KG1 (cell line): Measurements from ENCODE around the gene BCS1L.

ENCODE experiments used
- DNase-seq: peaks from one replicate; lab custom pipeline; 2025; lab: John Stamatoyannopoulos, UW

Gene BCS1L, protein sequence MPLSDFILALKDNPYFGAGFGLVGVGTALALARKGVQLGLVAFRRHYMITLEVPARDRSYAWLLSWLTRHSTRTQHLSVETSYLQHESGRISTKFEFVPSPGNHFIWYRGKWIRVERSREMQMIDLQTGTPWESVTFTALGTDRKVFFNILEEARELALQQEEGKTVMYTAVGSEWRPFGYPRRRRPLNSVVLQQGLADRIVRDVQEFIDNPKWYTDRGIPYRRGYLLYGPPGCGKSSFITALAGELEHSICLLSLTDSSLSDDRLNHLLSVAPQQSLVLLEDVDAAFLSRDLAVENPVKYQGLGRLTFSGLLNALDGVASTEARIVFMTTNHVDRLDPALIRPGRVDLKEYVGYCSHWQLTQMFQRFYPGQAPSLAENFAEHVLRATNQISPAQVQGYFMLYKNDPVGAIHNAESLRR

DNA sequence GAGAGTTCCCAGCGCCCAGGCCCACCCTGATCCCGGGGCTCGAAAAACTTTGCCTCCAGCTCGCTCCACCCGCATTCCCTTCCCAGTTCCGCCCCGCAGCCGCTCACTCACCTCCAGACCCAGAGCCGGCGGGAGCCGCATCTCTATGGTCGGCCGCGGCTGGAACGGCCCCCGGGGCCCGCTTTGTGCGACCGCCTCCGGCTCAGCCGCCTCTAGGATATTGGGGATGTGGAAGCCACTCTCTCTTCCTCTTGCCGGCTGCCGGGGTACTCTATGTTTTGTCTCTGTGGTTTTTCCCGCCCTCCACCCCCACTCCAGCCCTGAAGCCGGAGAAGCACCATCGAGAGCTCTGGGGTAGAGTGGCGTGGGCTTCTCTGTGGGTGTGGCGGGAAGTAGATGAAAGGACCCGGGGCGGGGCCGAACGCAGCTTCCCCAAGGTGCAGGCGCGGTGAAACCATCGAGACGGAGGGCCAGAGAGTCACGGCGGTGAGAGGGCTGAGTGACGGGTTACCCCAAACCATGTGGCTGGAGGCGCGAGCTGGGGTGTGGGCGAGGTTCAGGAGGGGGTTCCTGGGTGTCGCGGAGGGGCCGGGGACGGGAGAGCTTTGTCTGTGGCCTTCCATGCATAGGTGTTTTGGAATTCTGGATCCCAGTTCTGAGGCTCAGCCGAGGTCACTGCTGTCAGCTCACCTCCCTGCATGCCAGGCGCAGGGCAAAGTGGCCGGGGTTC lies at the start of gene BCS1L, which contains the start of gene ZNF142:
Gene BCS1L (plus strand): TSS at position 426 of the 730 bp plus-strand sequence. CDS start 1,305 bp downstream, outside the sequence.
Gene ZNF142 (minus strand): TSS at position 366 of the 730 bp plus-strand sequence. CDS start 3,194 bp downstream, outside the sequence.
- peak; percentile 92 for DNase-seq

DNA sequence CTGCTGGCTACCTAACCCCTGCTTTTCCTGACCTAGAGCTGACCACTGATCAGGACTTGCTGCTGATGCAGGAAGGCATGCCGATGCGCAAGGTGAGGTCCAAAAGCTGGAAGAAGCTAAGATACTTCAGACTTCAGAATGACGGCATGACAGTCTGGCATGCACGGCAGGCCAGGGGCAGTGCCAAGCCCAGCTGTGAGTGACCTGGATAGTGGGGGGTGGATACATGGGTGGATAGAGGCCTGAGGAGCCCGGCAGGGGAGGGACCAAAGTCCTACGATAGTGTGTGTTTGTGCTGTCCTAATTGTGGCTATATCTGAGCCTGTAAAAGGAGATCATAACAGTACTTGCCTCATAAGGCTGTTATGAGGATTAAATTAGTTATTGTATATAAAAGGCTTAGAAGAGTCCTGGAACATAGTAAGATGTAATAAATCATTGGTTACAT lies 43.6 kb upstream of the BCS1L start:
- no peak for DNase-seq

DNA sequence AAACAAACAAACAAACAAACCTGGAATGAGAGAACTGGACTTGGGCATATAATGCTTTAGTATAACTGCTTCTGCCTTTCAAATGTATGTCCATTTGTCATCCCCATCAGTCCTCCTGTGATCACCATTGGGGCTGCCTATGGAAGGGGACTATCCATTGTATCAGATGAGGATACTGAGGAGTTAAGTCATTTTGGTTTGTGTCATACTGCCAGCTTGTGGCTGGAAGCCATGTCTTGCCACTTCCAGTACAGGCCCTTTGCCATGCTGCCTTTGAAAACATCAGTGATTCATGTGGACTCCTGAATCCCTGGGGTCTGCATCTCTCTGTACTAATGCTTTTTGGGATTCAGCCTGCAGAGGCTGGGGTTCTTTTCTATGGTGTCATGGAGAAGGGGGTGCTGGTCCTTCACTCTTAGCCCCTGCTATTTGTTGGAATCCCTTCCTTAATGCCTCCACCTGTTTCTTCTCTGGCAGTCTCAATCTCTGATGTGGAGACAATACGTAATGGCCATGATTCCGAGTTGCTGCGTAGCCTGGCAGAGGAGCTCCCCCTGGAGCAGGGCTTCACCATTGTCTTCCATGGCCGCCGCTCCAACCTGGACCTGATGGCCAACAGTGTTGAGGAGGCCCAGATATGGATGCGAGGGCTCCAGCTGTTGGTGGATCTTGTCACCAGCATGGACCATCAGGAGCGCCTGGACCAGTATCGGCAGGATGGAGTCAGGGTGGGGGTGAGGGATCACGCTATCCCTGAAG lies 41.2 kb upstream of the BCS1L start:
- no peak for DNase-seq

DNA sequence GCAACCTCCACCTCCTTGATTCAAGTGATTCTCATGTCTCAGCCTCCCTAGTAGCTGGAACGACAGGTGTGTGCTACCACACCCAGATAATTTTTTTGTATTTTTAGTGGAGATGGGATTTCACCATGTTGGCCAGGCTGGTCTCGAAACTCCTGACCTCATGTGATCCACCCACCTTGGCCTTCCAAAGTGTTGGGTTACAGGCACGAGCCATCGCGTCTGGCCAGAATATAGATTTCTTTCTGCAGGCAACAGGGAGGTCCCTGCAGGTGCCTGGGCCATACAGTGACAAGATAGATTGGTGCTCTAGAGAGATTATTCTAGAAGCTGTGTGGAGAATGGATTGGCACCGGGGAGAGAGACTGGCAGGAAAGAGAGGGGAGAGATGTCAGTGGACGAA lies 38.5 kb upstream of the BCS1L start:
- DNase-seq: no peak

DNA sequence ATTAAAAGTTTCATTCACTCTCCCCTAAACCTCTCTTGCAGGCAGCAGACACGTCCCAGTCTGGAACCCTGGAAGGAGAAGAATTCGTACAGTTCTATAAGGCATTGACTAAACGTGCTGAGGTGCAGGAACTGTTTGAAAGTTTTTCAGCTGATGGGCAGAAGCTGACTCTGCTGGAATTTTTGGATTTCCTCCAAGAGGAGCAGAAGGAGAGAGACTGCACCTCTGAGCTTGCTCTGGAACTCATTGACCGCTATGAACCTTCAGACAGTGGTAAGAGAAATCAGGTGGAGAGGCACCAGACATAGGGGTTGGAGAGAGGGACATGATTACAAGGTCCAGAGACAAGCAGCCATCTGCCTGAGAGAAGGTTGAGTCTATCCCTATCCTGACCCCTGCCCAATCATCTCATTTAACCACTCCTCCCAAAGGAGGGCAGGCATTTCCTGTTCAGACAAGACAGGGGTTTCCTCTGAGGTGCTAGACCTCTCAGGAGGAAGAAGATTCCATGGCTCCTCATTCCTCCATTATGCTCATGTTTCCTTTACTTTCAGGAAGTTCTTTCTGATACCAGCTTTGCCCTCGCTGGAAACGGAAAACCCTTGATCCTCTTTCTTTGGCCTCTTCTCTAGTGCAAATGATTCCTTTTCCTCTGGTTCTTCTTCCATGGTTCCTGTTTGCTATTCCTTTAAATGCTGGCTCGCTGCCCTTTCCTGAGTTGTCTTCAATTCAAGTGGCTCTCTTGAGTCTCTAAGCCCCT lies 36.7 kb upstream of the BCS1L start:
- DNase-seq: no peak

DNA sequence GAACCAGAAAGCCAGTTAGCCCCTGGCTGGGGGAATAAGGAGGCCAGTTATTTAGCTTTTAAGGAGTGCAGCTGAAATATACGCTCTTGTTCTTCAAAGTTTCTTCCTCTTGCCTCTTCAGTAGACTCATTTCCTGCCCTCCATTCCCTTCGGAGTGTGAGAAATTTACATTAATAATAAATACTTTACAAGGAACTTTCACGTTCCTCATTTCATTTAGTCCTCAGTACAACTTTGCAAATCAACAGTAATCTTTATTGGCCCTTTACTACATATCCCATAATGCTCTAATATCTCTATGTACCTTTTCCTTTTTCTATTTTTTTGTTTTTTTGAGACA lies 36.1 kb upstream of the BCS1L start:
- DNase-seq: no peak

DNA sequence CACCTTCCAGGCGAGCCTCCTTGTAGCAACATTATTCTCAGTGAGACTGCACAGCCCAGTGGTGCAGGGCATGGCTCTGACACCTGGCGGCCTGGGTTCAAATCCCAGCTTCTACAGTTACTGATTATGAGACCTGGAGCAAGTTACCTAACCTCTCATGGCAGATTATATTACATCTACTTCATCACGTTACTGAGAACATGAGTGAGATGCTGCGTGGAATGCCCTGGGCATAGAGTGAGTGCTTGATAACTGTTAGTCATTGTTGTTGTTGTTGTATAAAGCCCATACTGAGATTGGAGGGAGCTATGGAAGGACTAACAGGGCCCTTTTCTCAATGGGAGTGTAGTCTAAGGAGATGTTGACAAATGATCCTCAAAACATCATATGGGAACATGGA lies 33.1 kb upstream of the BCS1L start:
- no peak for DNase-seq

DNA sequence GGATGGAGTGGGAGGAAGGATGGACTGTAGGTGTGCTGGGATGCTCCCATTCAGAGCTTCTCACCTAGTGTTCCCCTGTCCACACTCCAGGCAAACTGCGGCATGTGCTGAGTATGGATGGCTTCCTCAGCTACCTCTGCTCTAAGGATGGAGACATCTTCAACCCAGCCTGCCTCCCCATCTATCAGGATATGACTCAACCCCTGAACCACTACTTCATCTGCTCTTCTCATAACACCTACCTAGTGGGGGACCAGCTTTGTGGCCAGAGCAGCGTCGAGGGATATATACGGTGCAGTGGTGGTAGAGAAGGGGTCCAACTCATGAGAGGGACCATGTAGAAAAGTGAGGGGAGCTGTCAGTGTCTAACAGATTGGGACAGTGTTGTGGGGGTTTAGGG lies 31.5 kb upstream of the BCS1L start:
- no peak for DNase-seq

DNA sequence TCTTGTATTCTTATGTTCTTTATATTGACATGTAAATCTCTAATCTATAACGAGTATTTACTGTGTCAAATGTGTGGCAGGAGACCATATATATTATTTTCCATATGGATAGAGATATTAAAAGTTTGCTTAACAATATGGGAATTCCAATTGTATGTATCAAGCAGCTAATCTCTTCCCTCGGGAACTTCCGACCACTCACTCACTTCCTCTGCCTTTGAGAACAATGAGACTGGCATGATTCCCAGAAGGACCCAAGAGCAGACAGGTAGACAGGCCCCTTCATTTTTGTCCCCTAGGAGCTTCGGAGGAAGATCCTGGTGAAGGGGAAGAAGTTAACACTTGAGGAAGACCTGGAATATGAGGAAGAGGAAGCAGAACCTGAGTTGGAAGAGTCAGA lies 27.6 kb upstream of the BCS1L start:
- DNase-seq: no peak

DNA sequence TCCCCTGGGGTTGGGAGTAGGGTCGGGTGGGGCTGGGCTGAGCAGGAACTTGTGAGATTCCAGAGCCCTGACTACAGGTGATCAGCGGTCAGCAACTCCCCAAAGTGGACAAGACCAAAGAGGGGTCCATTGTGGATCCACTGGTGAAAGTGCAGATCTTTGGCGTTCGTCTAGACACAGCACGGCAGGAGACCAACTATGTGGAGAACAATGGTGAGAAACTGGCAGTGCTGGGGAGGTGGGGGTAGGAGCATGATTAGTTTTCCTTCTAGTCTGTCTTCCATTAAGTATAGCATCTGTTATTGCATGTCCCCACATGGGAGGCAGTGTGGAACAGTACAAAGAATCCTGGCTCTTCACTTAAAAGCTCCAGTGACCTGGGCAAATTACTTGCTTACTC lies 23.8 kb upstream of the BCS1L start:
- DNase-seq: no peak

DNA sequence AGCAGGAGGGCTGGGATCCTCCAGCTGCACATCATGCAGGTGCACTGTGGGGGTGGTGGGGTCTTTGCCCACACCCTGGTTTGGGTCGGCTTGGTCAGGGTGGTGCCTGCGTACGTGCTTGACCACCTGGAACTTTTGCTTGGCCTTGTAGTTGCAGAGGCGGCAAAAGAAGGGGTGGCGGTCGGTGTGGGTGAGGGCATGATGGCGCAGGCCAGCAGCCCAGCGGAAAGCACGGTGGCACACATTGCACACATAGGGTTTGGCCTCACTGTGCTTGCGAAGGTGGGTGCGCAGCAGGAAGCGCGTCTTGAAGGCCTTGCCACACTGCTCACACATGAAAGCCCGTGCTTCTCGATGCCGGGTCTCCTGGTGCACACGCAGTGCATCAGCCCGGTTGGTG lies 21.1 kb upstream of the BCS1L start:
- no peak for DNase-seq

DNA sequence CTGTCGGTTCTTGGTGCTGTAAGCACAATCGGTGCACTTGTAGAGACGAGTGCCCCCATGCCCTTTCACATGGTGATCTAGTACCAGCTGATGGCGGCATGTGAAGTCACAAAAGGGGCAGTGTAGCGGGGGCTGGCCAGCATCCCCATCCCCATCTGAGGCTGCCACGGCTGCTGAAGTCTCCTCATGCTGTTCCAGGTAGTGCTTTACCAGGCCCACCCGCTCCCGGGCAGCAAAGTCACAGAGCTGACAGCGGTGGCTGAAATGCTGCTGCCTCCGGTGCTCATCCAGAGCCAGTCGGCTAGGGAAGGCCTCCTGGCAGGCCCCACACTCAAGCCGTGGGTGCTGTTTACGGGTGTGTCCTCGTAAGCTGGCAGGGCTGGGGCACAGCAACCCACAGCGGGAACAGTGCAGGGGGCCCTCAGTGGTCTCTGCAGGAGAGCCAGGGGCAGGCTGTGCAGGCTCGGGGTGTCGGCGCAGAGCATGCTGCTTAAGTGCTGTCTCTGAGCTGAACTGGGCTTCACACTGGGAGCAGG lies 17.3 kb upstream of the BCS1L start:
- DNase-seq: no peak

DNA sequence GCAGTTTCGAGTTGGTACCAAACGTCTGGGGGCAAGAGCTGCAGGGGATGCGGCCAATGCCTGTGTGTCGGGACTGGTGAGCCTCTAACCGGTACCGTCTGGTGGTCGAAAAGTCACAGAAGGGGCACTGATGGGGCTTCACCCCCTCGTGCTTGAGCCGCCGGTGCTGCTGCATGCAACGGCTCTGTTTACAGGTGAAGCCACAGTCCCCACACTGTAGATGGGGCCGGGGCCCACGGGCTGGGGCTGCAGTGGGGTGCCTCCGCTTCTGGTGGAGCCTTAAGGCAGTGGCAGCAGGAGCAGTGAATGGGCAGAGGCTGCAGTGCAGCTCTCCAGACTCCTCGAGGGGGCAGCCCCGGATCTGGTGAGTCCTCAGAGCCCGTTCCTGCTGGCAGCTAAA lies 16.7 kb upstream of the BCS1L start:
- DNase-seq: no peak

DNA sequence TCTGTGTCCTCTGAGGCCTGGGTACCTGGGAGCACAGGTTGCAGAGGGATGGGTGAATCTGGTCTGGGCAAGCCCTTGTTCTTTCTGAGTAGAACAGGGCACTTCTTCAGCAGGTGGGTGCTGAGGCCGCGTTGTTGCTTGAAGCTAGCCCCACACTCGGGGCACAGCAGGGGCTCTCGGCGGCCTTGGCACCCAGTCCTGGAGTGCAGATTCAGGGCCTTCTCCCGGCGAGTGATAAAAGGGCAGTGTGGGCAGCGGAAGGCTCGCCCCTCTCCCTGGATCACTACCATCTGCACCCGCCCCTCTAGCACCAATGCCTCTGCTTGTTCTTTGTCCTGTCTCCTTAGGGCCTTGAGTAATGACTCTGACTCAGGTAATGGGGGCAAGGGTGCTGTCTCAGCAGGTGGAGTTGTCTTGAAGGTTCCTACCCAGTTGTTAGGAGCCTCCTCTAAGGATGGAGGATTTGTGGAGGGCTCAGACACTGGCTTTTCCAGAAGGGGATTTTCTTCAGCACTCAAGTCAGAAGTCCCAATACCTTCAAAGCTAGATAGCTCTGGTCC lies 15.7 kb upstream of the BCS1L start:
- no peak for DNase-seq

DNA sequence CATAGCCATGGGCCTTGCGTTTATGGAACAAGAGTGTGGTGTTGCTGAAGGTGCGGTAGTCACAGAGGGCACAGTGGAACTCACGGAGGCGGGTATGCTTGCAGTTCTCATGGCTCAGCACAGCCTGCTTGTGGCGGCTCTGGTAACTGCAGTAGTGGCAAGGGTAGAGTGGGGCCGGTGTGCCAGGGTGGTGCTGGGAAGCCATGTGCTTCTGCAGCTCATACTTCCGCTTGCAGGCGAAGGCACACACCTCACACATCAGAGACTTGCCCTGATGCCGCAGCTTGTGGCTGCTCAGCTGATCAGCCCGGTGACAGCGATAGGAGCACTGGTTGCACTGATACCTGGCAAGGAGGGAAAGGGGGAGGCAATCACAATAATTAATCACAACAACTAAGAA lies 14.8 kb upstream of the BCS1L start:
- no peak for DNase-seq

DNA sequence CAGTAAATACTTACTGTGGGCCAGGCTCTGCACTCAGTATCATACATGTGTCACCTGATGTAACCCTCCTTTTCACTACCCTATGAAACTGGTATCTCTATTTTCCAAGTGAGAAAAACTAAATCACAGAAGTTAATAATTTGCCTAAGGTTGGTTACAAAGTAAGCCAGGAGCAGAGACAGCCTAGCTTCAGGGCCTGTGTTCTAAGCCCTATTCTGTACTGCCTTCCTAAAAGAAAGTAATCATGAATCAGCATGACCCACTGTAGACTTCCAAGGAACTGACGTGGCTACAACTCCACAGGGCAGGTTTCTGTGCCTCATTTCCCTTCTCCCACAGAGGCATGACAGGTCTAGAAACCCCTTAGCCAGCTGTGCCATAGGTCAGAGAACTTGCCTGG lies 14.4 kb upstream of the BCS1L start:
- DNase-seq: no peak

DNA sequence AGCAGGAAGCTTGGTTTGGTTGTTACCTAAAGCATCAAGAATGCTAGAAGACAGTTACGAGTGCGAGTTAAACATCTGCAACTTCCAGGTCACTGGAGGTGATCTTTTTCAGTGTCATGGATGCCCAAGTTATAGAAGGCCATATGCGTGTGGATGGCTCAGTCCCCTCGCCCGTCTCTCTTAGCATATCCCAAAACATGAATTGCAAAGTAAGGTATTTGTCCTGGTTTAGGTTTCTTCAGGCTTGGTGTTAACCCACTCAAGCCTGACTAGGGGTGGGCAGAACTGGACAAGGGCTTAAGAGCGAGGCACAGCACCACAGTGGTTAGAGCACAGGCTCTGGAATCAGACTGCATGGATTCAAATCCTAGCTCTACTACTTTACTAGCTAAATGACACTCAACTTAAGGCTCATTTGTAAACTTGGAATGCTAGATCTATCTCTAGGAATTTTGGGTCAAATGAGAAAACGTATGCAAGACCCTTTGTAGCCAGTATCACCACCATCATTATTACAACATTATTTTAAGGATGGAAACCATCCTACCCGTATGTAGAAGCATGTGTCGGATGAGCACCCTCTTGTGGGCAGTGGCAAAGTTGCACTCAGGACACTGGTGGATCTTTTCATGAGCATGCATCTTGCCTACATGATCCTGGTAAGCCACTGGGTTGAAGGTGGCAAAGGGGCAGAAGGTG lies 11.2 kb upstream of the BCS1L start:
- peak; percentile 27 for DNase-seq

DNA sequence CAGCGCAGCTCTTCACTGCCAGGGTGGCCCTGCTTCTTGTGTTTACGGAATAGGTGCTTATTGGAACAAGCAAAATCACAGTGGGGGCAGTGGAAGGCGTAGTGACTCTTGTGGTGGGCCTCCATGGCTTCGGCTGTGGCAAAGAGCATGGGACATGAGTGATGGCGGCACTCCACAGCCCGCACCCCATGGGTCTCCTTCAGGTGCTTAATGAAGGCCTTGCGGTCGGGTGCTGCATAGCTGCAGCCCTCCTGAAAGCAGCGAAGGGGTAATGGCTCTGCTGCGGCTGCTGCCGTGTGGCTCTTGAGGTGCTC lies 10.7 kb upstream of the BCS1L start:
- no peak for DNase-seq

DNA sequence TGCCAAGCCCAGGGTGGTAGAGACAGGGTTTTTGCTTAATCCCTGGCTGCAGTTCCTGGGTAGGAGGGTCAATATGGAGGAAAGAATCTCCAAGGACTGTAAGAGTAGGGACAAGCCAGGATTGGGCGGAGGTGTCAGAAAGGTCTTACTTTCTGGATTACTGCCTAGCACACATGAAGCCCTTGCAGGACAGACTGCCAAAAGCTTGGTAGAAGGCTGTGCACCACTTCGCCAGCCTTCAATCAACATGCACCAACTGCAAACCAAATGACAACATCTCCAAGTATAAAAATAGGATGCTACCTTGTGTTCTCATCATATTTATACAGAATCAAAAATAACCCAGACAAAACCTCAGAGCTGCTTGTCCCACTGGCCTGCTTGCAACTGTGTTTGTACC lies 3.7 kb upstream of the BCS1L start:
- DNase-seq: no peak

DNA sequence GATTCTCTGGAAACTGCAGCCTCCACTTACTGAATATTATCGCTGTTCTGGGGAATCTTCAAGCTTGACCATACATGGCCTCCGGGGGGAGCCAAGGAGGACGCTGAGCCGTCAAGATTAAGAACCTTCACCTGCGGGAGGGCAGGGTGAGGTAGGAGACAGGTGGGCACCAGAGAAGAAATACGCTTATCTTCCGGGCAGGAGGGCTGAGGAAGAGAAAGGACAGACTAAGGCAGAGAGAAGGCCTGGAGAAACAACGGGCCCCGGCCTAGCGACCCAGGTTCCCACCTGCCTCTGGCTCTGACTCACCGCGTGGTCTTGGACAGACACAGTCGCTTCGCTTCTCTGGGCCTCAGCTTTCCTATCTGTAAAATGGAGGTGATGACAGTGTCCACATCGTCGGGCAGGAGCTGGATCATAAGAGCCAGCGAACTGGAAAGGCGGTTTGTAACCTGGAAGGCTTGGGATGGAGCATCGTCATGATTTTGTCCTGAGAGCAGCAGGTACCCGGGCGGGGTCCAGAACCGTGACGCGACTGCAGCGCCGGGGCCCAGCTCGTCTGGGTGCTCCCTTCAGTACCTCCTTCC lies 719 bp upstream of the BCS1L start:
- peak; percentile 31 for DNase-seq

DNA sequence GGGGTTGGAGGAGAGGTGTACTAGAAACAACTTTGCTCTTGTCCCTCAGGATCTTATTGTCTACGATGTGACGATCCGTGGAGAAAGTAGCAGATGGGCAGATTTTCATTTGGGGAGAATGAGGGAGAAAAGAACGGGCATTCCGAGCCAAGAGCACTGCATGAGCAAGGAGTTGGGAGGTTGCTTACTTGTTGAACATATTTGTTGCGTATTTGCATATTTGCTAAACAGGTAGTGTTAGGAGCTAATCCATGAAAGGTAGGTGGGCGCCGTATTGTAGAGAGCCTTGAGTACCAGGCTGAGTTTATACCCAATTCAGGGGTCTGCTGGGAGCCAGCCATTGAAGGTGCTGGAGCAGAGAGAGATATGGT lies 490 bp downstream of the BCS1L start:
- DNase-seq: no peak
